Activated CD4-positive, alpha-beta T cell treated with anti-CD3 and anti-CD28 coated beads for 36 hours (primary cell): ENCODE measurements around the gene MCM9. TPM values are rescaled to one million over a fixed set of nuclear protein-coding genes. Genes with fewer than 3 reads are reported as not detected.
A peak's percentile ranks its signal among the peaks of the same experiment; 100 is the strongest.

Source experiments
- ATAC-seq: fragments of 200-7000 bp; cut with Tn5 transposase; one replicate; pipeline ENCODE4 v1.10.0; 2021; ENCODE audit warnings: mild to moderate bottlenecking, moderate library complexity
- CTCF ChIA-PET: fragments of 350-600 bp; sonication (Branson Sonifier 250); formaldehyde crosslinking; loops from one replicate; lab custom pipeline; 2021; ENCODE audit warnings: antibody characterized with exemption; lab: Charles Lee
- POLR2A ChIA-PET: fragments of 350-600 bp; sonication (Branson Sonifier 250); formaldehyde crosslinking; loops from one replicate; lab custom pipeline; 2021; ENCODE audit warnings: antibody characterized with exemption, inconsistent platforms; lab: Charles Lee
- DNase-seq: peaks from one replicate; pipeline ENCODE4 v3.0.0-alpha.2; 2020
- H3K27ac Mint-ChIP-seq: one replicate; pipeline ENCODE4 v1.8.0; 2021; ENCODE audit warnings: mixed read lengths
- H3K27me3 Mint-ChIP-seq: one replicate; pipeline ENCODE4 v1.8.0; 2021; ENCODE audit warnings: mixed read lengths
- H3K36me3 Mint-ChIP-seq: one replicate; pipeline ENCODE4 v1.8.0; 2021; ENCODE audit warnings: low read depth, mixed read lengths
- H3K4me1 Mint-ChIP-seq: one replicate; pipeline ENCODE4 v1.8.0; 2021; ENCODE audit warnings: mixed read lengths
- H3K4me3 Mint-ChIP-seq: one replicate; pipeline ENCODE4 v1.8.0; 2021; ENCODE audit warnings: mild to moderate bottlenecking, moderate library complexity, mixed read lengths
- H3K9me3 Mint-ChIP-seq: one replicate; pipeline ENCODE4 v1.8.0; 2021; ENCODE audit warnings: low read depth, mixed read lengths
- intact Hi-C, 2 experiments: fragments of 100-400 bp; cut with DNase I in 1 of 2; cut with micrococcal nuclease in 1 of 2; formaldehyde crosslinking; loops; one replicate each; pipeline versions ENCODE4 v1.14.2 to v1.15.1; 2022 to 2024; cut with DNase I, micrococcal nuclease
- total RNA-seq, 2 experiments: library from RNA; stranded (reverse); gene quantifications; one replicate each; pipeline ENCODE4 v1.2.3, GENCODE V29; 2021

MCM9 gene
- total RNA-seq, 2 experiments from 2014 or later: 17.0 to 17.2 TPM

- POLR2A ChIA-PET: interaction anchor here (0.6 kb wide), 1 partner anchor 162 kb away, joined by 5 read pairs; no protein-coding TSS in a partner anchor
- Mint-ChIP-seq H3K36me3 (no peaks in the 10 kb centered on the region), H3K4me3 (no peak overlapping the region), H3K9me3 (no peaks in the 10 kb centered on the region), H3K27me3 (no peaks in the 10 kb centered on the region), H3K27ac (no peak overlapping the region), H3K4me1 (peaks cover 66% of the 10 kb centered on the region)
- intact Hi-C loops: no loop called here
- DNase-seq (no peak), ATAC-seq (no peak)
- CTCF ChIA-PET: interaction anchor here (0.7 to 2.1 kb wide), 6 partner anchors 8 to 229 kb away, joined by 3 to 9 read pairs (median 5); no protein-coding TSS in a partner anchor
These were observed 53.3 kb downstream of the MCM9 start for GRCh38 chr6:118881440-118882313.

GRCh38 chr6:118877806-118878205, 57.2 kb downstream of the MCM9 start:
- CTCF ChIA-PET: no interaction called here
- H3K27ac Mint-ChIP-seq: no peak overlapping the region
- intact Hi-C loops: no loop called here
- ATAC-seq (no peak), DNase-seq (no peak)
- H3K4me1 Mint-ChIP-seq: peaks cover 39% of the 10 kb centered on the region
- no peak overlapping the region for H3K4me3 Mint-ChIP-seq
- no peaks in the 10 kb centered on the region for H3K36me3 Mint-ChIP-seq
- H3K9me3 Mint-ChIP-seq: no peaks in the 10 kb centered on the region
- POLR2A ChIA-PET: no interaction called here
- H3K27me3 Mint-ChIP-seq: no peaks in the 10 kb centered on the region

GRCh38 chr6:118876814-118877213, 58.1 kb downstream of the MCM9 start:
- Mint-ChIP-seq H3K9me3 (no peaks in the 10 kb centered on the region), H3K4me3 (no peak overlapping the region), H3K27ac (no peak overlapping the region), H3K36me3 (peaks cover 2% of the 10 kb centered on the region), H3K27me3 (no peaks in the 10 kb centered on the region), H3K4me1 (peaks cover 32% of the 10 kb centered on the region)
- ChIA-PET POLR2A (no interaction called here), CTCF (no interaction called here)
- no peak for ATAC-seq
- intact Hi-C loops: no loop called here
- no peak for DNase-seq

DNA sequence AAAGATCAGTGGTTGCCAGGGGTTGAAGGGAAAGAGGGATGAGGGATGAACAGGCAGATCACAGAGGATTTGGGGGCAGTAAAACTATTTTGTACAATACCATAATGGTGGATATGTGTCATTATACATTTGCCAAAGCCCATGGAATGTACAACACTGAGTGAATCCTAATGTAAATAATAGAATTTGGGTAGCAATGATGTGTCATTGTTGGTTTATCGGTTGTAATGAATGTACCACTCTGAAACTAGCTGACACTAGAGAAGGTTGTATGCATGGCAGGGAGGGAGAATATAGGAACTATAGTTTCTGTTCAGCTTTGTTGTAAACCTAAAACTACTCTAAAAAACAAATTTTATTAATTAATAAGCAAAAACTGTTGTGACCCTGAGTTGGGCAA, 58.8 kb downstream of the MCM9 start:
- Mint-ChIP-seq H3K4me1 (peaks cover 27% of the 10 kb centered on the region), H3K4me3 (no peak overlapping the region), H3K9me3 (no peaks in the 10 kb centered on the region), H3K27me3 (no peaks in the 10 kb centered on the region), H3K27ac (no peak overlapping the region), H3K36me3 (peaks cover 5% of the 10 kb centered on the region)
- POLR2A ChIA-PET: no interaction called here
- peak; percentile 44 for ATAC-seq
- no peak for DNase-seq
- CTCF ChIA-PET: interaction anchor here (1.2 kb wide), 1 partner anchor 22 kb away, joined by 3 read pairs; no protein-coding TSS in a partner anchor
- intact Hi-C loops: no loop called here

- intact Hi-C loops: no loop called here
- Mint-ChIP-seq H3K27ac (no peak overlapping the region), H3K4me1 (peaks cover 27% of the 10 kb centered on the region), H3K9me3 (peaks cover 1% of the 10 kb centered on the region), H3K27me3 (no peaks in the 10 kb centered on the region), H3K36me3 (peaks cover 10% of the 10 kb centered on the region), H3K4me3 (no peak overlapping the region)
- POLR2A ChIA-PET: no interaction called here
- DNase-seq (no peak), ATAC-seq (no peak)
- CTCF ChIA-PET: interaction anchor here (1.2 kb wide), 1 partner anchor 22 kb away, joined by 3 read pairs; no protein-coding TSS in a partner anchor
These were observed 59.3 kb downstream of the MCM9 start for GRCh38 chr6:118875672-118876071.

- peaks cover 3% of the 10 kb centered on the region for H3K9me3 Mint-ChIP-seq
- peaks cover 33% of the 10 kb centered on the region for H3K4me1 Mint-ChIP-seq
- no peak overlapping the region for H3K4me3 Mint-ChIP-seq
- intact Hi-C loops: no loop called here
- H3K27me3 Mint-ChIP-seq: no peaks in the 10 kb centered on the region
- POLR2A ChIA-PET: no interaction called here
- H3K36me3 Mint-ChIP-seq: peaks cover 18% of the 10 kb centered on the region
- no peak overlapping the region for H3K27ac Mint-ChIP-seq
- CTCF ChIA-PET: interaction anchor here (0.8 to 1.5 kb wide), 2 partner anchors 18 to 69 kb away, joined by 3 to 4 read pairs; no protein-coding TSS in a partner anchor
- no peak for DNase-seq
- no peak for ATAC-seq
These were observed 61.7 kb downstream of the MCM9 start for GRCh38 chr6:118873239-118873638.

GRCh38 chr6:118872726-118873125, 62.2 kb downstream of the MCM9 start:
- CTCF ChIA-PET: interaction anchor here (0.8 to 1.5 kb wide), 2 partner anchors 17 to 68 kb away, joined by 3 to 4 read pairs; no protein-coding TSS in a partner anchor
- POLR2A ChIA-PET: no interaction called here
- Mint-ChIP-seq H3K4me1 (peaks cover 33% of the 10 kb centered on the region), H3K4me3 (no peak overlapping the region), H3K27ac (no peak overlapping the region), H3K9me3 (peaks cover 3% of the 10 kb centered on the region), H3K36me3 (peaks cover 20% of the 10 kb centered on the region), H3K27me3 (no peaks in the 10 kb centered on the region)
- intact Hi-C loops: no loop called here
- DNase-seq (no peak), ATAC-seq (peak; percentile 19)

- Mint-ChIP-seq H3K27me3 (no peaks in the 10 kb centered on the region), H3K27ac (no peak overlapping the region), H3K4me3 (no peak overlapping the region), H3K36me3 (peaks cover 20% of the 10 kb centered on the region), H3K4me1 (peaks cover 30% of the 10 kb centered on the region), H3K9me3 (peaks cover 3% of the 10 kb centered on the region)
- ChIA-PET CTCF (interaction anchor here (1.5 kb wide), 1 partner anchor 17 kb away, joined by 4 read pairs; no protein-coding TSS in a partner anchor), POLR2A (no interaction called here)
- intact Hi-C loops: no loop called here
- no peak for ATAC-seq
- no peak for DNase-seq
These were observed 62.6 kb downstream of the MCM9 start for GRCh38 chr6:118872318-118872717.

- Mint-ChIP-seq H3K4me1 (peaks cover 32% of the 10 kb centered on the region), H3K9me3 (peaks cover 6% of the 10 kb centered on the region)
- CTCF ChIA-PET: no interaction called here
These were observed 63.6 kb downstream of the MCM9 start for GRCh38 chr6:118871331-118871730.

GRCh38 chr6:118869894-118870589, 64.9 kb downstream of the MCM9 start:
- POLR2A ChIA-PET: no interaction called here

More at GRCh38 chr6:118871331-118871730, 63.6 kb downstream of the MCM9 start:
- H3K27me3 Mint-ChIP-seq: no peaks in the 10 kb centered on the region
- DNase-seq (no peak), ATAC-seq (no peak)
- POLR2A ChIA-PET: no interaction called here
- H3K27ac Mint-ChIP-seq: no peak overlapping the region
- no peak overlapping the region for H3K4me3 Mint-ChIP-seq
- intact Hi-C loops: loop anchor here in 1 of 2 experiments (2.0 kb wide), 1 partner anchor 21 kb away; no protein-coding TSS in a partner anchor
- H3K36me3 Mint-ChIP-seq: peaks cover 26% of the 10 kb centered on the region

DNA sequence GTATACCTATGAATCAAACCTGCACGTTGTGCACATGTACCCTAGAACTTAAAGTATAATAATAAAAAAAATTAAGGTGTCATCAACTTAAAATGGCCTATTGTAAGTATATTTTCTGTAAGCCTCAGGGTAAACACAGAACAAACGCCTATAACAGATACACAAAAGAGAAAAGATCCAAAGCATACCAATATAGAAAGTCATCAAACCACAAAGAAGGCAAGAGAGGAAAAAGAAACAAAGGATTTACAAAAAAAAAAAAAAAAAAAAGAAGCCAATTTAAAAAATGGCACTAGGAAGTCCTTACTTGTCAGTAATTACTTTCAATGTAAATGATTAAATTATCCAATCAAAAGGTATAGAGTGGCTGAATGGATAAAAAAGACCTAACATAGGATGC, 65.6 kb downstream of the MCM9 start:
- Mint-ChIP-seq H3K9me3 (peaks cover 10% of the 10 kb centered on the region), H3K27ac (no peak overlapping the region), H3K4me1 (peaks cover 37% of the 10 kb centered on the region), H3K36me3 (peaks cover 30% of the 10 kb centered on the region), H3K4me3 (no peak overlapping the region), H3K27me3 (no peaks in the 10 kb centered on the region)
- intact Hi-C loops: no loop called here
- CTCF ChIA-PET: no interaction called here
- POLR2A ChIA-PET: no interaction called here
- DNase-seq (no peak), ATAC-seq (no peak)

More at GRCh38 chr6:118869894-118870589, 64.9 kb downstream of the MCM9 start:
- intact Hi-C loops: loop anchor here (1.0 to 2.0 kb wide), 2 partner anchors 23 to 26 kb away; no protein-coding TSS in a partner anchor
- Mint-ChIP-seq H3K4me1 (peaks cover 30% of the 10 kb centered on the region), H3K27me3 (no peaks in the 10 kb centered on the region), H3K4me3 (no peak overlapping the region), H3K27ac (no peak overlapping the region), H3K36me3 (peaks cover 30% of the 10 kb centered on the region), H3K9me3 (peaks cover 10% of the 10 kb centered on the region)
- ATAC-seq (peak; percentile 16), DNase-seq (no peak)
- CTCF ChIA-PET: interaction anchor here (0.7 kb wide), 1 partner anchor 23 kb away, joined by 3 read pairs; no protein-coding TSS in a partner anchor
